HG03159 (cell line): ENCODE measurements around the gene RAP1GAP.

ENCODE experiments used
- ATAC-seq: cut with Tn5 transposase; IDR thresholded peaks from one replicate; pipeline ENCODE4 v1.9.1; 2021; ENCODE audit warnings: mild to moderate bottlenecking, moderate library complexity; ENCODE audit not compliant: unreplicated experiment

The RAP1GAP gene

DNA sequence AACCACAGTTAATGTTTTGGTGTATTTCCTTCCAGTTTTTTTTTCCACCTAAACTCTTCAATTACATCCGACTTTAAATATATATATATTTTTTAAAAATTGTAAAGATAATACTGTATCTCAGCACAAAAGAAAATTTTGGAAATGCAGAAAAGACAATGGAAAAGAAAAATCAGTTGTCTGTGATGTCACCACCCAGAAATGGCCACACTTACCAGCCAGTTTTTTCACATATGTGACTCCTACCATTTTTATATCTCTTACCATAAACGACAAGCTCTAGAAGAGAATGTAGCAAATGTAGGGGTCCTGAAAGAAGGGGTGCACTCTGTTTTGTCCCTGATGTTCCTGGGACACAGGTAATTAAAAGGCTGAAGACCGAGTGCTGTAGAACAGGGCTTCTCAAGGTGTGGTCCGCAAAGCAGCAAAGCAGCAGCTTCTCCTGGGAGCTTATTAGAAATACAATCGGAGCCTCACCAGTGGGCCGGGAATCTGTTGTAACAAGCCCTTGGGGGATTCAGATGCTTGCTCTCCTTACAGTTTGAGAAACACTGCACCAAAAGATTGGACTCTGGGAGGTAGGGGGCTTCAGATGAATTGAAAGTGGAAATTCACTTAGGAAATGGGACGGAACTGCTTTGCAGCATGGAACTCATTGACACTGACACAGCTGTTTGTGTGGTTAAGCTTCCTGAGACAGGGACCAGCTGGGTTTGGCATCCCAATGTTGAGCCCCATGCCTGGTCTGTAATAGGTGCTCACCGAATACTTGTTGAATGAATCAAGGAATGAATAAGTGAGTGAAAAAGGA is 115.8 kb downstream of the RAP1GAP start:
- ATAC-seq, result no peak

- no peak for ATAC-seq
Observed at GRCh38 chr1:21552715-21553114, 116.4 kb downstream of the RAP1GAP start.

DNA sequence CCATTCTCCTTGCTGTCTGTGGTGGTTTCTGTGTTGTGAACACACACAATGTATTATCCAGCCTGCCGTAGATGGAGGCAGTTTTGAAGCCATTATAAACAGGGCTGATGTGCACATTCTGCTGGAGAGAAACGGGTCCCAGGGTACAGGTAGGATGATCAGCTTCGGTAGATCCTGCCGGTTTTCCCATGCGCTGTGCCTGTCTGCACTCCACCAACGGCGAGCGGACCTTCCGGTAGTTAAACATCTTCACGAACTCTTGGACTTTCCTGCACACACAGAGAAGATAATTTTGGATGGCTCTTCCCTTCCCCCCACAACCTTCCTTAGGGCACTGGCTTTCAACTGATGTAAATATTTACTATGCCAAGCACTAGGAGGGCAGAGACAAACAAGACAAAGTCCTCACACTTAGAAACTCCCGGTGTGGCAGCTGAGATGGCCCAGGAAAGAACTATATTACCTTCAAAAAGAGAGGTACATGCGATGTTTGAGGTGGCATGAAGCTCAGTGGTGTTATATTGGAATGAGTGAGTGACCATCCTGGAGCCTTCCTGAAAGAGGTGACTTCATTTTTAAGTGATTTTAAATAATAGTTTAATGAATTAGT is 118.2 kb downstream of the RAP1GAP start:
- no peak for ATAC-seq

DNA sequence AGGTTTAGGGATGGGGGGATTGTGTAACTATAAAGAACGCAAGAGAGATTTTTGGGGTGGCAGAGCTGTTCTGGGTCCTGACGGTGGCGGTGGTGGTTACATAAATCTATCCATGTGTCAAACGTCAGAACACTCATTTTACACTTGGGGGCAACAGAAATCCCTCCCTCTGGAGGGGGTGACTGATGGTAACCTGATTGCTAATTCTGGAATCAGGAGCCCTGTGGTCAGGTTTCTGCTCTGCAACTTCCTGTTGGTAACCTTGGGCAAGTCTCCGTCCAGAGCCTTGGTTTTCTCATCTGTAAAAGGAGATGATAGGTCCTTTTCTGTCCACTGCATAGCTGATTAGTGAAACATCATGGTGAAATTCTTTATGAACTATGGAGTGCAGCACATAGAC is 119.1 kb downstream of the RAP1GAP start:
- ATAC-seq, result no peak

- no peak for ATAC-seq
Observed at GRCh38 chr1:21547876-21548275, 121.3 kb downstream of the RAP1GAP start.
